H9 (cell line): Measurements from ENCODE around the gene NOG. TPM values are rescaled to one million over a fixed set of nuclear protein-coding genes. Genes with fewer than 3 reads are reported as not detected.

Experiments used
- DNase-seq: peaks from one replicate; pipeline ENCODE4 v3.0.0-alpha.2; 2017
- H2AFZ ChIP-seq: one replicate; pipeline ENCODE4 v1.6.1; 2013; ENCODE audit warnings: mild to moderate bottlenecking, low read length, control low read depth, moderate library complexity
- H2AK5ac ChIP-seq: 2 replicates; pipeline ENCODE4 v1.6.1; 2013; ENCODE audit warnings: low read length, control low read depth, mixed read lengths; ENCODE audit not compliant: insufficient read length
- H2BK120ac ChIP-seq: one replicate; pipeline ENCODE4 v1.6.1; 2013; ENCODE audit warnings: low read depth, mild to moderate bottlenecking, low read length, control low read depth, inconsistent platforms; ENCODE audit not compliant: poor library complexity, severe bottlenecking
- H2BK12ac ChIP-seq: 2 replicates; pipeline ENCODE4 v1.6.1; 2013; ENCODE audit warnings: low read length, control low read depth, mixed read lengths, low read depth; ENCODE audit not compliant: insufficient read length
- H2BK15ac ChIP-seq: 2 replicates; pipeline ENCODE4 v1.6.1; 2013; ENCODE audit warnings: low read depth, low read length, control low read depth
- H2BK20ac ChIP-seq: one replicate; pipeline ENCODE4 v1.6.1; 2013; ENCODE audit warnings: low read depth, mild to moderate bottlenecking, low read length, control low read depth, inconsistent platforms; ENCODE audit not compliant: poor library complexity, severe bottlenecking
- H2BK5ac ChIP-seq: 2 replicates; pipeline ENCODE4 v1.6.1; 2013; ENCODE audit warnings: low read length, control low read depth, mixed read lengths; ENCODE audit not compliant: insufficient read length
- H3K14ac ChIP-seq: 2 replicates; pipeline ENCODE4 v1.6.1; 2013; ENCODE audit warnings: low read length, control low read depth; ENCODE audit not compliant: insufficient read depth
- H3K18ac ChIP-seq: 2 replicates; pipeline ENCODE4 v1.6.1; 2013; ENCODE audit warnings: low read depth, mild to moderate bottlenecking, mixed read lengths, low read length, control low read depth; ENCODE audit not compliant: insufficient read length
- H3K23ac ChIP-seq: 2 replicates; pipeline ENCODE4 v1.6.1; 2013; ENCODE audit warnings: low read length, control low read depth, mixed read lengths, low read depth; ENCODE audit not compliant: insufficient read length
- H3K23me2 ChIP-seq: 2 replicates; pipeline ENCODE4 v1.6.1; 2013; ENCODE audit warnings: low read depth, mild to moderate bottlenecking, mixed read lengths, low read length, control low read depth; ENCODE audit not compliant: insufficient read length, poor library complexity, severe bottlenecking
- H3K27ac ChIP-seq: 2 replicates; pipeline ENCODE4 v1.5.1; 2013; ENCODE audit warnings: low read length, control low read depth, mixed read lengths, low read depth; ENCODE audit not compliant: insufficient read length
- H3K27me3 ChIP-seq: 2 replicates; pipeline ENCODE4 v1.6.1; 2013; ENCODE audit warnings: low read length, control low read depth, inconsistent platforms; ENCODE audit not compliant: insufficient read depth
- H3K4ac ChIP-seq: 2 replicates; pipeline ENCODE4 v1.6.1; 2013; ENCODE audit warnings: low read depth, mild to moderate bottlenecking, control low read depth, inconsistent platforms, low read length, moderate library complexity
- H3K4me1 ChIP-seq: 2 replicates; pipeline ENCODE4 v1.6.1; 2013; ENCODE audit warnings: low read length, control low read depth, inconsistent platforms; ENCODE audit not compliant: insufficient read depth
- H3K4me2 ChIP-seq: 2 replicates; pipeline ENCODE4 v1.6.1; 2013; ENCODE audit warnings: low read length, control low read depth, mixed read lengths; ENCODE audit not compliant: insufficient read length, insufficient read depth
- H3K56ac ChIP-seq: 2 replicates; pipeline ENCODE4 v1.6.1; 2013; ENCODE audit warnings: low read depth, mild to moderate bottlenecking, mixed read lengths, low read length, control low read depth; ENCODE audit not compliant: insufficient read length
- H3K79me1 ChIP-seq: 2 replicates; pipeline ENCODE4 v1.6.1; 2013; ENCODE audit warnings: low read depth, mild to moderate bottlenecking, moderate library complexity, low read length, control low read depth, inconsistent platforms; ENCODE audit not compliant: insufficient read depth, poor library complexity, severe bottlenecking
- H3K79me2 ChIP-seq: 2 replicates; pipeline ENCODE4 v1.6.1; 2013; ENCODE audit warnings: low read length, control low read depth, inconsistent platforms; ENCODE audit not compliant: insufficient read depth
- H3K9ac ChIP-seq: 2 replicates; pipeline ENCODE4 v1.6.1; 2013; ENCODE audit warnings: low read length, control low read depth, mixed read lengths; ENCODE audit not compliant: insufficient read length; ENCODE audit errors: extremely low read depth
- H3K9me3 ChIP-seq: one replicate; pipeline ENCODE4 v1.6.1; 2013; ENCODE audit warnings: low read depth, low read length, inconsistent platforms; ENCODE audit not compliant: control insufficient read depth
- H3T11ph ChIP-seq: one replicate; pipeline ENCODE4 v1.6.1; 2013; ENCODE audit warnings: mild to moderate bottlenecking, low read length, control low read depth, inconsistent platforms
- H4K20me1 ChIP-seq: one replicate; pipeline ENCODE4 v1.6.1; 2013; ENCODE audit not compliant: control insufficient read depth, insufficient read length, insufficient read depth
- H4K5ac ChIP-seq: 2 replicates; pipeline ENCODE4 v1.6.1; 2013; ENCODE audit warnings: low read depth, mild to moderate bottlenecking, mixed read lengths, low read length, control low read depth; ENCODE audit not compliant: insufficient read length
- H4K8ac ChIP-seq: replicated peaks from 2 replicates; pipeline ENCODE4 v1.6.1; 2013; ENCODE audit warnings: low read length, control low read depth, mixed read lengths, low read depth; ENCODE audit not compliant: insufficient read length
- H4K91ac ChIP-seq: 2 replicates; pipeline ENCODE4 v1.6.1; 2013; ENCODE audit warnings: low read depth, mild to moderate bottlenecking, moderate library complexity, mixed read lengths, low read length, control low read depth; ENCODE audit not compliant: insufficient read length
- H3K27ac Mint-ChIP-seq, 3 experiments: 2 replicates in 2 of 3; 3 replicates in 1 of 3; pipeline ENCODE4 v1.8.0; 2020 to 2021; ENCODE audit warnings: mixed read lengths in 3 of 3, mild to moderate bottlenecking in 1 of 3, moderate library complexity in 1 of 3
- H3K27me3 Mint-ChIP-seq: 2 replicates; pipeline ENCODE4 v1.8.0; 2021; ENCODE audit warnings: low read depth, mild to moderate bottlenecking, moderate library complexity, mixed read lengths
- H3K36me3 Mint-ChIP-seq, 3 experiments: 2 replicates in 2 of 3; 3 replicates in 1 of 3; pipeline ENCODE4 v1.8.0; 2020 to 2021; ENCODE audit warnings: low read depth in 3 of 3, mixed read lengths in 3 of 3; ENCODE audit not compliant: insufficient read depth in 1 of 3
- H3K4me1 Mint-ChIP-seq, 2 experiments: 2 replicates each; pipeline ENCODE4 v1.8.0; 2020; ENCODE audit warnings: mixed read lengths in 2 of 2
- H3K4me3 Mint-ChIP-seq, 2 experiments: 2 replicates in 1 of 2; 3 replicates in 1 of 2; pipeline ENCODE4 v1.8.0; 2020 to 2021; ENCODE audit warnings: mild to moderate bottlenecking in 2 of 2, mixed read lengths in 2 of 2, moderate library complexity in 1 of 2
- H3K9me3 Mint-ChIP-seq, 2 experiments: 2 replicates in 1 of 2; 3 replicates in 1 of 2; pipeline ENCODE4 v1.8.0; 2020; ENCODE audit warnings: mild to moderate bottlenecking in 2 of 2, mixed read lengths in 2 of 2, moderate library complexity in 1 of 2
- CTCF ChIP-seq: fragments of 200-600 bp; sonication (generic); conservative IDR thresholded peaks from 3 replicates; pipeline ENCODE4 v1.8.0; 2021; ENCODE audit warnings: antibody characterized with exemption, mild to moderate bottlenecking
- WGBS: extraction: QIAGEN DNeasy Blood & Tissue Kit; methylation state at CpG from one replicate; pipeline ENCODE4 v1.1.7; 2013; ENCODE audit warnings: missing lambda C conversion rate, low lambda C conversion rate, mixed read lengths; ENCODE audit not compliant: insufficient read length; ENCODE audit errors: extremely low coverage; 5-methylcytosine and 5-hydroxymethylcytosine counted together
- total RNA-seq: library from RNA; stranded (reverse); gene quantifications from 2 replicates; pipeline ENCODE4 v1.2.1, GENCODE V29; 2021

NOG gene
- total RNA-seq, 1 experiment from 2014 or later: not detected

- Histone ChIP-seq H4K8ac (no peak overlapping the region), H3K56ac (no peak overlapping the region), H2AFZ (no peak overlapping the region), H2BK12ac (no peak overlapping the region), H3K4ac (no peak overlapping the region), H2BK15ac (no peak overlapping the region), H3K14ac (no peak overlapping the region), H3K9ac (no peak overlapping the region), H3K23me2 (no peaks in the 10 kb centered on the region), H3K27me3 (no peaks in the 10 kb centered on the region; the same call in 1 of the 2 replicates), H3K9me3 (no peaks in the 10 kb centered on the region), H2BK20ac (no peak overlapping the region), H3K23ac (no peak overlapping the region), H4K20me1 (no peaks in the 10 kb centered on the region), H3K4me1 (no peaks in the 10 kb centered on the region), H2BK120ac (no peak overlapping the region), H2AK5ac (no peak overlapping the region), H3K79me2 (no peaks in the 10 kb centered on the region), H4K5ac (no peak overlapping the region), H4K91ac (no peak overlapping the region), H3T11ph (no peak overlapping the region), H3K27ac (no peak overlapping the region), H3K4me2 (no peak overlapping the region), H3K79me1 (no peaks in the 10 kb centered on the region), H3K18ac (no peak overlapping the region), H2BK5ac (no peak overlapping the region)
- DNase-seq: no peak
- Mint-ChIP-seq H3K4me1 (peaks cover 3 to 4% of the 10 kb centered on the region in 2 experiments), H3K27ac (no peak overlapping the region), H3K27me3 (peaks cover 35% of the 10 kb centered on the region), H3K4me3 (no peak overlapping the region), H3K9me3 (no peaks in the 10 kb centered on the region), H3K36me3 (no peaks in the 10 kb centered on the region)
- no peak for TF ChIP-seq CTCF
- WGBS: no CpG with 5 or more reads among the region's 8 CpGs
Observed at GRCh38 chr17:56637254-56637653, 43.8 kb downstream of the NOG start.
